ENCODE results near the gene KRT34.

GRCh38 chr17:41369713-41370112 lies 12.4 kb downstream of the KRT34 start, which contains the start of gene KRT33B:
- TF ChIP-seq CTCF (conservative IDR thresholded peaks at IDR 0.05; ENCODE audit: low read length) (no peak), EZH2phosphoT487 (IDR thresholded peaks at IDR 0.05; ENCODE audit: borderline replicate concordance, low read depth, low read length) (no peak)

Data from OCI-LY7 (cell line).